Subcutaneous adipose tissue (tissue), 4 donors: ENCODE results near the gene TGFBR3. TPM values are rescaled to one million over a fixed set of nuclear protein-coding genes. Genes with fewer than 3 reads are reported as not detected.

Experiments
- CTCF ChIP-seq: fragments of 450-650 bp; IDR thresholded peaks from one replicate; pipeline ENCODE4 v1.5.1; 2016; ENCODE audit warnings: low read depth, mild to moderate bottlenecking, control low read depth, antibody characterized with exemption, moderate library complexity
- total RNA-seq, 4 donors: library from RNA; depleted of rRNA; stranded (reverse); fragments of >200 nt; gene quantifications; one replicate each; pipeline ENCODE4 v1.1.0, GENCODE V29; 2016

The TGFBR3 gene
- total RNA-seq, 4 donors from 2014 or later: 206 to 374 (median 284) TPM

DNA sequence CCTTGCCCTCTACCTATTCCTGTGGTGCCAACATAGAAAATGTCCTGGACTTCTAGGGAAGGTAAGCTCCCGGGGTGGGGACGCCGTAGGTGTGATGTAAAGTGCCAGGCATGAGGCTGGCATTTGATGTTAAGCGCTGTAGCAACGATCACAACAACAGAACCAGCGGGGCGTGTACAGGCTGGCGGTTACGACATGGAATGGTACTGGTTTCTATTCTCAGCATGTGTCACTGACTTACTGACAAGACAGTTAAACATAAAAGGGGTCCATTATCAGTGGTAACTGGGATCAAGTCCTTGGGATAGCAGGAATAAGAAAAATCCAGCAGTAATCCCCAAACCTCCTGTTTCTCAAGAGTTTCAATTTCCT lies 58.9 kb downstream of the TGFBR3 start:
- no peak for TF ChIP-seq CTCF

DNA sequence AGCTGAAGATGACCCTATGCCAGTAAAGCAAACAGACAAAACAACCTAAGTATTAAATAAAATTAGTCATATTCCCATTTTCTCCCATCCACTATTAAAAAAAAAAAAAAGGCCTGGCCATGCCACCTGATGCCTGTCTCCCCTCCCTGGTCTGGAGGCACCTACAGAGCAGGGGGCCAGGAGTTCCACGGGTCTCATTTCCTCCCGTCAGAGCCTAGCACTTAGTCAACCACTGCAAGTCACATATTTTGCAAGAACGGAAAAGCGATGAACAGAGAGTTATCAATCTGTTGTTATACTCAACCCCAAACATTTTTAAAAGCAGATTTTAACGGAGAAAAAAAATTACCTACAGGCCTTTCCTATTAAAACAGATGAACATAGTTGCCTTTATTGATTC lies 59.3 kb downstream of the TGFBR3 start:
- no peak for TF ChIP-seq CTCF

GRCh38 chr1:91826248-91826647 lies 59.7 kb downstream of the TGFBR3 start:
- TF ChIP-seq CTCF: no peak

- no peak for TF ChIP-seq CTCF
These were observed 64.7 kb downstream of the TGFBR3 start for GRCh38 chr1:91821126-91821868.

GRCh38 chr1:91819038-91819788 lies 66.7 kb downstream of the TGFBR3 start:
- no peak for TF ChIP-seq CTCF

DNA sequence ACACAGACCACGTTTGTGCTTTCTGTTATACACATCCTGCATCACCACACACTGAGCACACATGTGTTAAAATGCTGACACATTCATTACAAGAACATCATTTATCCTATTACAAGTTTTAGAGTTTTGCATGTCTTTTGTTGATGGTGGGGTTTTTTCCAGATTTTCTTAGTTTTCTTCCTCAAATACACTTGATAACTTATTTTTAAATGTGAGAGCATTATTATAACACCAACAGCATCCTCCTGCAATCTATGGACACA lies 67.3 kb downstream of the TGFBR3 start:
- no peak for TF ChIP-seq CTCF

DNA sequence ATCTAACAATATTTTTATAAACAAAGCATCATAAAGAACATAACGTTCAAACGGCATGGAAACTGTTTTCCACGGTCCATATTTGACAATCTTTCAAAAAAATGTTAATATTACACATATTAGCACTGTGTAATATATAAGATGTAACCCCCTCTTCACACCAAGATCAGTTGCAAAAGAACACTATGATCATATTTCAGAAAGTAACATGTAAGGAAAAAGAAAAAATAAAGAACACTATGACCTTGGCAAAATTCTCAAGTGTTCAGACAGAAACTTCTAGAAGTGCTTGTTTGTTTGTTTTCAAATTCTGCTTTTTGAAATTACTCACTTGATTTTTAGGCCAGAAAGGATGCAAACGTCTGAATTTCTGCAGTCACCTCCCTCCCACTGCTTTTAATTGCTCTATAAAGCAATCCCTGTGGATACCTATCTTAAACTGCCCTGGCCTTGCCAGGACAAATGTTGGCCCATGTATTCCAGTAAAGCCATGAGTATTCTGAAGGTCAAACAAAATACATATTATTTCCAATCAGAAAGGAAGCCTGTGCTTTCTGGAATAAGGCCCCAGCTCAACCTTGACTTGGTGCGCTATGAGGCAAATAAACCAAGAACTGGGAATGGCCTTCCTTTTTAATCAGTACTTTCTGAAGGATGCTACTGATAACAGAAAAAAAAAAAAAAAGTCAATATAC lies 68.6 kb downstream of the TGFBR3 start:
- TF ChIP-seq CTCF: no peak
